Activated T-helper 17 cell treated with anti-CD3 and anti-CD28 coated beads, Interleukin-2, amount 50 U/mL, for 72 hours (primary cell): ENCODE measurements around the gene PRDM1. TPM values are rescaled to one million over a fixed set of nuclear protein-coding genes. Genes with fewer than 3 reads are reported as not detected.

Experiments used
- ATAC-seq: fragments of 150-1000 bp; cut with Tn5 transposase; replicated peaks from 2 replicates; pipeline ENCODE4 v1.10.0; 2021; ENCODE audit warnings: mild to moderate bottlenecking, moderate library complexity
- H3K27ac Mint-ChIP-seq: one replicate; pipeline ENCODE4 v1.8.0; 2022; ENCODE audit warnings: mixed read lengths
- H3K27me3 Mint-ChIP-seq: one replicate; pipeline ENCODE4 v1.8.0; 2022; ENCODE audit warnings: mixed read lengths
- H3K36me3 Mint-ChIP-seq: one replicate; pipeline ENCODE4 v1.8.0; 2022; ENCODE audit warnings: low read depth, mild to moderate bottlenecking, mixed read lengths
- H3K4me1 Mint-ChIP-seq: one replicate; pipeline ENCODE4 v1.8.0; 2022; ENCODE audit warnings: mixed read lengths
- H3K4me3 Mint-ChIP-seq: one replicate; pipeline ENCODE4 v1.8.0; 2022; ENCODE audit warnings: mild to moderate bottlenecking, mixed read lengths
- H3K9me3 Mint-ChIP-seq: one replicate; pipeline ENCODE4 v1.8.0; 2022; ENCODE audit warnings: mixed read lengths
- total RNA-seq, 2 donors: library from RNA; stranded (reverse); gene quantifications; one replicate each; pipeline ENCODE4 v1.2.3, GENCODE V29; 2022

PRDM1 gene
- total RNA-seq, 2 donors from 2014 or later = 138 to 149 TPM

- ATAC-seq = no peak
- peak overlapping the region; percentile 50 for H3K4me3 Mint-ChIP-seq
Observed at GRCh38 chr6:106056746-106057390, 29.3 kb upstream of the PRDM1 start.

GRCh38 chr6:106059331-106059730, 26.8 kb upstream of the PRDM1 start:
- H3K4me1 Mint-ChIP-seq = peaks cover 9% of the 10 kb centered on the region
- no peak overlapping the region for H3K4me3 Mint-ChIP-seq
- H3K9me3 Mint-ChIP-seq = no peaks in the 10 kb centered on the region
- no peak overlapping the region for H3K27ac Mint-ChIP-seq
- H3K27me3 Mint-ChIP-seq = no peaks in the 10 kb centered on the region
- H3K36me3 Mint-ChIP-seq = no peaks in the 10 kb centered on the region
- no peak for ATAC-seq

More at GRCh38 chr6:106056746-106057390, 29.3 kb upstream of the PRDM1 start:
- Mint-ChIP-seq H3K9me3 (no peaks in the 10 kb centered on the region), H3K27me3 (no peaks in the 10 kb centered on the region), H3K27ac (no peak overlapping the region), H3K36me3 (no peaks in the 10 kb centered on the region), H3K4me1 (peaks cover 9% of the 10 kb centered on the region)

GRCh38 chr6:106060167-106060566, 26.0 kb upstream of the PRDM1 start:
- no peak for ATAC-seq
- Mint-ChIP-seq H3K4me1 (peaks cover 9% of the 10 kb centered on the region), H3K27ac (no peak overlapping the region), H3K9me3 (no peaks in the 10 kb centered on the region), H3K36me3 (no peaks in the 10 kb centered on the region), H3K4me3 (no peak overlapping the region), H3K27me3 (no peaks in the 10 kb centered on the region)

- no peaks in the 10 kb centered on the region for H3K27me3 Mint-ChIP-seq
- H3K27ac Mint-ChIP-seq = no peak overlapping the region
- H3K36me3 Mint-ChIP-seq = no peaks in the 10 kb centered on the region
- ATAC-seq = no peak
- H3K4me3 Mint-ChIP-seq = no peak overlapping the region
- H3K9me3 Mint-ChIP-seq = no peaks in the 10 kb centered on the region
- H3K4me1 Mint-ChIP-seq = no peaks in the 10 kb centered on the region
Observed at GRCh38 chr6:106063448-106063850, 22.7 kb upstream of the PRDM1 start.

- H3K4me3 Mint-ChIP-seq = no peak overlapping the region
- H3K27me3 Mint-ChIP-seq = no peaks in the 10 kb centered on the region
- no peaks in the 10 kb centered on the region for H3K9me3 Mint-ChIP-seq
- H3K4me1 Mint-ChIP-seq = no peaks in the 10 kb centered on the region
- no peak for ATAC-seq
- no peaks in the 10 kb centered on the region for H3K36me3 Mint-ChIP-seq
- H3K27ac Mint-ChIP-seq = no peak overlapping the region
Observed at GRCh38 chr6:106064142-106064541, 22.0 kb upstream of the PRDM1 start.

GRCh38 chr6:106064756-106065155, 21.4 kb upstream of the PRDM1 start:
- no peak overlapping the region for H3K27ac Mint-ChIP-seq
- H3K4me3 Mint-ChIP-seq = no peak overlapping the region
- H3K9me3 Mint-ChIP-seq = no peaks in the 10 kb centered on the region
- no peaks in the 10 kb centered on the region for H3K4me1 Mint-ChIP-seq
- no peaks in the 10 kb centered on the region for H3K27me3 Mint-ChIP-seq
- no peak for ATAC-seq
- H3K36me3 Mint-ChIP-seq = no peaks in the 10 kb centered on the region

GRCh38 chr6:106066989-106067388, 19.1 kb upstream of the PRDM1 start:
- Mint-ChIP-seq H3K9me3 (no peaks in the 10 kb centered on the region), H3K27ac (no peak overlapping the region), H3K4me1 (no peaks in the 10 kb centered on the region), H3K27me3 (no peaks in the 10 kb centered on the region), H3K36me3 (no peaks in the 10 kb centered on the region), H3K4me3 (no peak overlapping the region)
- ATAC-seq = no peak

GRCh38 chr6:106069478-106069877, 16.7 kb upstream of the PRDM1 start:
- Mint-ChIP-seq H3K4me1 (no peaks in the 10 kb centered on the region), H3K9me3 (no peaks in the 10 kb centered on the region), H3K27ac (no peak overlapping the region), H3K27me3 (no peaks in the 10 kb centered on the region), H3K36me3 (no peaks in the 10 kb centered on the region), H3K4me3 (no peak overlapping the region)
- ATAC-seq = no peak

GRCh38 chr6:106070636-106071035, 15.5 kb upstream of the PRDM1 start:
- H3K4me1 Mint-ChIP-seq = no peaks in the 10 kb centered on the region
- no peaks in the 10 kb centered on the region for H3K27me3 Mint-ChIP-seq
- H3K9me3 Mint-ChIP-seq = no peaks in the 10 kb centered on the region
- H3K36me3 Mint-ChIP-seq = no peaks in the 10 kb centered on the region
- no peak overlapping the region for H3K4me3 Mint-ChIP-seq
- no peak for ATAC-seq
- H3K27ac Mint-ChIP-seq = no peak overlapping the region

GRCh38 chr6:106072501-106073090, 13.5 kb upstream of the PRDM1 start:
- Mint-ChIP-seq H3K4me3 (no peak overlapping the region), H3K4me1 (no peaks in the 10 kb centered on the region)

GRCh38 chr6:106074146-106074545, 12.0 kb upstream of the PRDM1 start:
- no peak for ATAC-seq
- Mint-ChIP-seq H3K4me1 (no peaks in the 10 kb centered on the region), H3K36me3 (no peaks in the 10 kb centered on the region), H3K27me3 (no peaks in the 10 kb centered on the region), H3K27ac (no peak overlapping the region), H3K9me3 (no peaks in the 10 kb centered on the region), H3K4me3 (no peak overlapping the region)

More at GRCh38 chr6:106072501-106073090, 13.5 kb upstream of the PRDM1 start:
- no peak for ATAC-seq
- H3K9me3 Mint-ChIP-seq = no peaks in the 10 kb centered on the region
- H3K27me3 Mint-ChIP-seq = no peaks in the 10 kb centered on the region
- no peaks in the 10 kb centered on the region for H3K36me3 Mint-ChIP-seq
- no peak overlapping the region for H3K27ac Mint-ChIP-seq

- ATAC-seq = no peak
- Mint-ChIP-seq H3K4me3 (no peak overlapping the region), H3K36me3 (no peaks in the 10 kb centered on the region), H3K9me3 (no peaks in the 10 kb centered on the region), H3K4me1 (peaks cover 4% of the 10 kb centered on the region), H3K27me3 (no peaks in the 10 kb centered on the region), H3K27ac (no peak overlapping the region)
Observed at GRCh38 chr6:106076139-106076538, 10.0 kb upstream of the PRDM1 start.

GRCh38 chr6:106077170-106077569, 9.0 kb upstream of the PRDM1 start:
- H3K4me3 Mint-ChIP-seq = no peak overlapping the region
- peak; percentile 35 for ATAC-seq

GRCh38 chr6:106077881-106078280, 8.3 kb upstream of the PRDM1 start:
- Mint-ChIP-seq H3K9me3 (no peaks in the 10 kb centered on the region), H3K4me1 (peaks cover 10% of the 10 kb centered on the region), H3K4me3 (no peak overlapping the region), H3K36me3 (no peaks in the 10 kb centered on the region), H3K27ac (no peak overlapping the region), H3K27me3 (no peaks in the 10 kb centered on the region)
- no peak for ATAC-seq

More at GRCh38 chr6:106077170-106077569, 9.0 kb upstream of the PRDM1 start:
- peaks cover 5% of the 10 kb centered on the region for H3K4me1 Mint-ChIP-seq
- H3K36me3 Mint-ChIP-seq = no peaks in the 10 kb centered on the region
- no peak overlapping the region for H3K27ac Mint-ChIP-seq
- H3K27me3 Mint-ChIP-seq = no peaks in the 10 kb centered on the region
- no peaks in the 10 kb centered on the region for H3K9me3 Mint-ChIP-seq

- Mint-ChIP-seq H3K4me1 (peaks cover 29% of the 10 kb centered on the region), H3K9me3 (no peaks in the 10 kb centered on the region), H3K27me3 (no peaks in the 10 kb centered on the region), H3K27ac (no peak overlapping the region), H3K36me3 (no peaks in the 10 kb centered on the region), H3K4me3 (no peak overlapping the region)
- no peak for ATAC-seq
Observed at GRCh38 chr6:106079961-106080762, 6.0 kb upstream of the PRDM1 start.
